HCT116 (cell line): ENCODE measurements around the gene ZNF182. TPM values are rescaled to one million over a fixed set of nuclear protein-coding genes. Genes with fewer than 3 reads are reported as not detected.
A peak's percentile ranks its signal among the peaks of the same experiment; 100 is the strongest.

Source experiments
- ATAC-seq: fragments of 200-7000 bp; cut with Tn5 transposase; 2 replicates; pipeline ENCODE4 v1.9.1; 2020; ENCODE audit warnings: mild to moderate bottlenecking, moderate library complexity
- BruUV-seq: library from RNA; stranded (reverse); fragments of 400-500 nt; replicated peaks from 2 replicates; lab custom pipeline; 2021; lab: Mats Ljungman, UMichigan
- CTCF ChIA-PET: fragments of 300-600 bp; sonication (Branson Sonifier 250); formaldehyde crosslinking; loops from one replicate; lab custom pipeline; 2021; ENCODE audit warnings: antibody characterized with exemption; lab: Charles Lee
- POLR2A ChIA-PET: fragments of 300-600, 350-600 bp; sonication (Branson Sonifier 250); formaldehyde crosslinking; loops from one replicate; lab custom pipeline; 2021; ENCODE audit warnings: antibody characterized with exemption; lab: Charles Lee
- RAD21 ChIA-PET, 2 experiments: fragments of 300-600 bp; sonication (Branson Sonifier 250); formaldehyde crosslinking; loops; one replicate each; lab custom pipeline; 2023; ENCODE audit warnings: low total read pairs in 2 of 2; ENCODE audit not compliant: uncharacterized antibody in 2 of 2, unreplicated experiment in 2 of 2, low non-redundant PET in 1 of 2; lab: Charles Lee
- DNase-seq: peaks from one replicate; pipeline ENCODE4 v3.0.0-alpha.2; 2010; ENCODE audit warnings: low read depth, low spot score
- H2AFZ ChIP-seq: fragments of 200-600 bp; shearing (Covaris generic), sonication (generic); 2 replicates; pipeline ENCODE4 v1.6.1; 2017; ENCODE audit warnings: low read depth, mixed run types, mixed read lengths, antibody characterized with exemption, low read length; ENCODE audit not compliant: poor library complexity, severe bottlenecking
- H3K27ac ChIP-seq: 2 replicates; pipeline ENCODE4 v1.5.1; 2012; ENCODE audit warnings: low read depth, low read length
- H3K27me3 ChIP-seq: fragments of 200-600 bp; sonication (generic); 2 replicates; pipeline ENCODE4 v1.6.1; 2016; ENCODE audit warnings: mixed run types, low read length, mixed read lengths; ENCODE audit not compliant: insufficient read depth
- H3K36me3 ChIP-seq, 2 experiments: fragments of 200-500 bp in 1 of 2; fragments of 200-600 bp in 1 of 2; sonication (Bioruptor generic) in 1 of 2; sonication (generic) in 1 of 2; 2 replicates each; pipeline versions ENCODE4 v1.5.1 to v1.6.1; 2014 to 2016; ENCODE audit warnings: low read length in 2 of 2, inconsistent platforms in 1 of 2, mixed read lengths in 1 of 2, mixed run types in 1 of 2; ENCODE audit not compliant: insufficient read depth in 2 of 2, control insufficient read depth in 1 of 2
- H3K4me1 ChIP-seq, 2 experiments: fragments of 200-600 bp in 1 of 2; sonication (generic) in 1 of 2; 2 replicates each; pipeline versions ENCODE4 v1.5.1 to v1.6.1; 2012 to 2017; ENCODE audit warnings: low read length in 2 of 2, inconsistent platforms in 1 of 2, mild to moderate bottlenecking in 1 of 2, mixed read lengths in 1 of 2, mixed run types in 1 of 2, moderate library complexity in 1 of 2; ENCODE audit not compliant: insufficient read depth in 2 of 2, control insufficient read depth in 1 of 2
- H3K4me2 ChIP-seq: fragments of 200-600 bp; sonication (generic); 2 replicates; pipeline ENCODE4 v1.6.1; 2017; ENCODE audit warnings: mixed run types, low read length, mixed read lengths
- H3K4me3 ChIP-seq, 2 experiments: fragments of 200-600 bp in 1 of 2; sonication (generic) in 1 of 2; replicated peaks in 1 of 2; 2 replicates each; pipeline ENCODE4 v1.5.1; 2011 to 2016; ENCODE audit warnings: low read length in 2 of 2, control low read depth in 1 of 2, low read depth in 1 of 2, mild to moderate bottlenecking in 1 of 2, mixed read lengths in 1 of 2, mixed run types in 1 of 2
- H3K79me2 ChIP-seq: fragments of 200-600 bp; sonication (generic); 2 replicates; pipeline ENCODE4 v1.6.1; 2017; ENCODE audit warnings: mild to moderate bottlenecking, mixed run types, low read length, moderate library complexity, mixed read lengths; ENCODE audit not compliant: insufficient read depth
- H3K9ac ChIP-seq: fragments of 200-600 bp; sonication (generic); 2 replicates; pipeline ENCODE4 v1.6.1; 2016; ENCODE audit warnings: low read length, mixed read lengths
- H3K9me2 ChIP-seq: fragments of 200-600 bp; sonication (generic), shearing (Covaris generic); 2 replicates; pipeline ENCODE4 v1.6.1; 2017; ENCODE audit warnings: mixed run types, mild to moderate bottlenecking, moderate library complexity; ENCODE audit not compliant: insufficient read depth
- H3K9me3 ChIP-seq, 2 experiments: fragments of 200-500 bp in 1 of 2; fragments of 200-600 bp in 1 of 2; sonication (Bioruptor generic) in 1 of 2; sonication (generic) in 1 of 2; 2 replicates each; pipeline ENCODE4 v1.6.1; 2014 to 2017; ENCODE audit warnings: low read length in 2 of 2, mixed read lengths in 2 of 2, inconsistent platforms in 1 of 2, low read depth in 1 of 2, mild to moderate bottlenecking in 1 of 2, mixed run types in 1 of 2, moderate library complexity in 1 of 2; ENCODE audit not compliant: control insufficient read depth in 1 of 2, insufficient read depth in 1 of 2
- H4K20me1 ChIP-seq: fragments of 200-600 bp; sonication (generic), shearing (Covaris generic); 2 replicates; pipeline ENCODE4 v1.6.1; 2017; ENCODE audit warnings: mixed run types, mild to moderate bottlenecking, moderate library complexity; ENCODE audit not compliant: insufficient read depth
- ATF3 ChIP-seq: IDR thresholded peaks from 2 replicates; pipeline ENCODE4 v1.6.1; 2012
- CEBPB ChIP-seq: IDR thresholded peaks from 2 replicates; pipeline ENCODE4 v1.6.1; 2012; ENCODE audit warnings: low read depth
- CTCF ChIP-seq, 3 experiments: fragments of 200-600 bp in 1 of 3; sonication (generic) in 1 of 3; IDR thresholded peaks in 2 of 3; conservative IDR thresholded peaks in 1 of 3; 2 replicates each; pipeline ENCODE4 v1.5.1; 2012 to 2017; ENCODE audit warnings: low read depth in 2 of 3, low read length in 2 of 3, antibody characterized with exemption in 1 of 3, borderline replicate concordance in 1 of 3, control low read depth in 1 of 3, mild to moderate bottlenecking in 1 of 3, mixed read lengths in 1 of 3, mixed run types in 1 of 3, moderate library complexity in 1 of 3; ENCODE audit not compliant: insufficient read depth in 1 of 3
- EGR1 ChIP-seq: IDR thresholded peaks from 2 replicates; pipeline ENCODE4 v1.6.1; 2012; ENCODE audit warnings: low read depth
- ELF1 ChIP-seq: IDR thresholded peaks from 2 replicates; pipeline ENCODE4 v1.6.1; 2012; ENCODE audit warnings: low read depth, borderline replicate concordance
- EZH2 ChIP-seq: fragments of 200-600 bp; sonication (generic); IDR thresholded peaks from 2 replicates; pipeline ENCODE4 v1.6.1; 2017; ENCODE audit warnings: antibody characterized with exemption, mixed run types
- EZH2phosphoT487 ChIP-seq: fragments of 200-600 bp; IDR thresholded peaks from 2 replicates; pipeline ENCODE4 v1.6.1; 2018; ENCODE audit warnings: antibody characterized with exemption, borderline replicate concordance
- FOSL1 ChIP-seq: IDR thresholded peaks from 2 replicates; pipeline ENCODE4 v1.6.1; 2012; ENCODE audit warnings: low read depth
- MAX ChIP-seq: IDR thresholded peaks from 2 replicates; pipeline ENCODE4 v1.6.1; 2012
- POLR2A ChIP-seq: IDR thresholded peaks from 2 replicates; pipeline ENCODE4 v1.7.0; 2011; ENCODE audit warnings: borderline replicate concordance; ENCODE audit not compliant: insufficient read depth, insufficient read length; ENCODE audit errors: extremely low read depth
- POLR2AphosphoS5 ChIP-seq: IDR thresholded peaks from 2 replicates; pipeline ENCODE4 v1.6.1; 2011; ENCODE audit warnings: mild to moderate bottlenecking, low read depth, low read length, moderate library complexity
- RAD21 ChIP-seq: IDR thresholded peaks from 2 replicates; pipeline ENCODE4 v1.6.1; 2012; ENCODE audit warnings: low read depth, mild to moderate bottlenecking
- SIN3A ChIP-seq: IDR thresholded peaks from 2 replicates; pipeline ENCODE4 v1.6.1; 2012; ENCODE audit warnings: low read depth
- SP1 ChIP-seq: IDR thresholded peaks from 2 replicates; pipeline ENCODE4 v1.6.1; 2012; ENCODE audit warnings: low read depth
- SRF ChIP-seq: IDR thresholded peaks from 2 replicates; pipeline ENCODE4 v1.6.1; 2012; ENCODE audit warnings: low read depth
- TCF7L2 ChIP-seq: IDR thresholded peaks from 2 replicates; pipeline ENCODE4 v1.7.0; 2011; ENCODE audit warnings: borderline replicate concordance, inconsistent platforms; ENCODE audit not compliant: insufficient read depth, insufficient read length; ENCODE audit errors: extremely low read depth
- ZFX ChIP-seq: fragments of 450-650 bp; IDR thresholded peaks from 2 replicates; pipeline ENCODE4 v1.6.1; 2017
- intact Hi-C: fragments of 100-400 bp; cut with micrococcal nuclease; formaldehyde crosslinking; loops from 2 replicates; pipeline ENCODE4 v1.10.0; 2022
- total RNA-seq: library from RNA; stranded (reverse); gene quantifications from one replicate; pipeline ENCODE4 v1.2.1, GENCODE V29; 2021; ENCODE audit not compliant: unreplicated experiment

The ZNF182 gene
- total RNA-seq, 1 experiment from 2014 or later = 5.1 TPM

GRCh38 chrX:48046846-48047245, 43.1 kb upstream of the ZNF182 start:
- Histone ChIP-seq H3K9me3 (no peaks in the 10 kb centered on the region), H3K79me2 (no peaks in the 10 kb centered on the region), H3K9ac (peak overlapping the region; percentile 38; the same call in 1 of the 2 replicates), H3K36me3 (no peaks in the 10 kb centered on the region), H3K9me2 (no peaks in the 10 kb centered on the region), H3K4me1 (peaks cover 9 to 21% of the 10 kb centered on the region in 2 experiments), H3K27ac (peak overlapping the region; percentile 80), H4K20me1 (no peaks in the 10 kb centered on the region), H3K27me3 (no peaks in the 10 kb centered on the region), H3K4me3 (no peak overlapping the region), H3K4me2 (peak overlapping the region; percentile 75), H2AFZ (no peak overlapping the region)
- ChIA-PET RAD21 (no interaction called here), POLR2A (no interaction called here), CTCF (no interaction called here)
- ATAC-seq (no peak), DNase-seq (no peak)
- BruUV-seq = no TSS peak
- TF ChIP-seq MAX (no peak), ELF1 (no peak), EZH2phosphoT487 (no peak), EGR1 (no peak), ZFX (no peak), FOSL1 (no peak), SRF (no peak), SP1 (no peak), POLR2AphosphoS5 (no peak), TCF7L2 (no peak), POLR2A (no peak), CTCF (IDR thresholded peaks at IDR 0.05 in 2 of 3, conservative IDR thresholded peaks at IDR 0.05 in 1 of 3; ENCODE audit: borderline replicate concordance in 1 of 3, insufficient read depth in 1 of 3, low read depth in 2 of 3, low read length in 2 of 3) (no peak), CEBPB (no peak), RAD21 (no peak), ATF3 (no peak), EZH2 (no peak), SIN3A (no peak)
- intact Hi-C loops = no loop called here
